ENCODE results near the gene ZBTB40.

GRCh38 chr1:22521692-22522091 is 70.0 kb downstream of the ZBTB40 start:
- TF ChIP-seq, protein P1, sequence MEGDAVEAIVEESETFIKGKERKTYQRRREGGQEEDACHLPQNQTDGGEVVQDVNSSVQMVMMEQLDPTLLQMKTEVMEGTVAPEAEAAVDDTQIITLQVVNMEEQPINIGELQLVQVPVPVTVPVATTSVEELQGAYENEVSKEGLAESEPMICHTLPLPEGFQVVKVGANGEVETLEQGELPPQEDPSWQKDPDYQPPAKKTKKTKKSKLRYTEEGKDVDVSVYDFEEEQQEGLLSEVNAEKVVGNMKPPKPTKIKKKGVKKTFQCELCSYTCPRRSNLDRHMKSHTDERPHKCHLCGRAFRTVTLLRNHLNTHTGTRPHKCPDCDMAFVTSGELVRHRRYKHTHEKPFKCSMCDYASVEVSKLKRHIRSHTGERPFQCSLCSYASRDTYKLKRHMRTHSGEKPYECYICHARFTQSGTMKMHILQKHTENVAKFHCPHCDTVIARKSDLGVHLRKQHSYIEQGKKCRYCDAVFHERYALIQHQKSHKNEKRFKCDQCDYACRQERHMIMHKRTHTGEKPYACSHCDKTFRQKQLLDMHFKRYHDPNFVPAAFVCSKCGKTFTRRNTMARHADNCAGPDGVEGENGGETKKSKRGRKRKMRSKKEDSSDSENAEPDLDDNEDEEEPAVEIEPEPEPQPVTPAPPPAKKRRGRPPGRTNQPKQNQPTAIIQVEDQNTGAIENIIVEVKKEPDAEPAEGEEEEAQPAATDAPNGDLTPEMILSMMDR (IDR thresholded peaks at IDR 0.05; ENCODE audit: borderline replicate concordance, extremely low read depth, low read length, poor library complexity, severe bottlenecking) = no peak
- no peak for TF ChIP-seq EZH2 (IDR thresholded peaks at IDR 0.05; ENCODE audit: borderline replicate concordance, low read depth, low read length, severe bottlenecking)

Data from DND-41 (cell line).